Psoas muscle (tissue), 8 donors: ENCODE results near the gene ABCG2. TPM values are rescaled to one million over a fixed set of nuclear protein-coding genes. Genes with fewer than 3 reads are reported as not detected.

Experiments used
- ATAC-seq, 4 donors: fragments of 200-7000 bp; cut with Tn5 transposase; one replicate each; pipeline ENCODE4 v1.9.1; 2020; ENCODE audit warnings: moderate library complexity in 3 of 4, mild to moderate bottlenecking in 2 of 4
- DNase-seq, 2 donors: peaks; one replicate each; pipeline ENCODE4 v3.0.0-alpha.2; 2020
- H3K27ac ChIP-seq: fragments of 200-600 bp; one replicate; pipeline ENCODE4 v1.8.0; 2022
- H3K27me3 ChIP-seq, 3 donors: fragments of 200-600 bp in 1 of 3; one replicate each; pipeline versions ENCODE4 v1.6.1 to v1.8.0; 2013 to 2022; ENCODE audit warnings: low read length in 2 of 3, mild to moderate bottlenecking in 2 of 3, moderate library complexity in 1 of 3; ENCODE audit not compliant: insufficient read depth in 3 of 3
- H3K36me3 ChIP-seq, 2 donors: fragments of 200-600 bp in 1 of 2; one replicate each; pipeline versions ENCODE4 v1.6.1 to v1.8.0; 2013 to 2022; ENCODE audit warnings: low read depth in 1 of 2, mild to moderate bottlenecking in 1 of 2, moderate library complexity in 1 of 2; ENCODE audit not compliant: insufficient read depth in 1 of 2
- H3K4me1 ChIP-seq: fragments of 200-600 bp; one replicate; pipeline ENCODE4 v1.8.0; 2022
- H3K4me3 ChIP-seq: fragments of 200-600 bp; one replicate; pipeline ENCODE4 v1.8.0; 2022; ENCODE audit warnings: mild to moderate bottlenecking
- H3K9me3 ChIP-seq: fragments of 200-600 bp; one replicate; pipeline ENCODE4 v1.8.0; 2022
- CTCF ChIP-seq: fragments of 200-600 bp; IDR thresholded peaks from one replicate; pipeline ENCODE4 v1.8.0; 2022; ENCODE audit warnings: antibody characterized with exemption
- WGBS, 3 donors: extraction: QIAGEN DNeasy Blood & Tissue Kit; methylation state at CpG; one replicate each; pipeline versions ENCODE4 v1.1.6 to v1.1.7; 2013; 5-methylcytosine and 5-hydroxymethylcytosine counted together
- intact Hi-C, 2 donors: fragments of 100-400 bp; cut with DNase I; formaldehyde crosslinking; loops; one replicate each; pipeline versions ENCODE4 v1.11.0 to v1.14.2; 2022
- polyA plus RNA-seq, 3 donors: library from polyadenylated mRNA; stranded (reverse); fragments of 200-250 nt; gene quantifications; one replicate each; pipeline ENCODE4 v1.2.3, GENCODE V29; 2013
- total RNA-seq, 4 donors: library from RNA; stranded (reverse); fragmentation: NEBNext Ultra II Directional in 2 of 4; extraction: Animal tissue kit (Norgen Biotek cat#: 25700) in 2 of 4; gene quantifications; one replicate each; pipeline versions ENCODE4 v1.2.1 to v1.2.4, GENCODE V29; 2021 to 2023
- donor health status: healthy with polysubstance abuse.
- donor health status: DM: no; HTN: no; CAD: no; lungs with moderate emphysema.
- donor health status: Bipolar disorder and iron deficiency.
- donor health status: healthy.
- donor health status: DM: yes; HTN: yes; CAD: no.
- donor health status: DM: no; HTN: no; CAD: no.
- donor health status: DM: no; HTN: no; CAD: no.
- donor health status: DM: yes; HTN: yes; CAD: no.

ABCG2 gene
- total and polyA plus RNA-seq, 7 donors: 0.09 to 1.8 (median 0.19) TPM

GRCh38 chr4:88148560-88148959 lies 9.9 kb downstream of the ABCG2 start:
- Histone ChIP-seq H3K4me1 (no peaks in the 10 kb centered on the region), H3K36me3 (no peaks in the 10 kb centered on the region), H3K27me3 (no peaks in the 10 kb centered on the region), H3K27ac (no peak overlapping the region), H3K4me3 (no peak overlapping the region), H3K9me3 (no peaks in the 10 kb centered on the region)
- ATAC-seq (no peak), DNase-seq (no peak)
- intact Hi-C loops: no loop called here
- 51 to 61% (median 58%) methylated on average over 2 of the region's 2 CpGs for WGBS, 3 donors
- TF ChIP-seq CTCF: no peak

- TF ChIP-seq CTCF: no peak
- H3K4me3 ChIP-seq: no peak overlapping the region
- no peaks in the 10 kb centered on the region for H3K36me3 ChIP-seq
- H3K9me3 ChIP-seq: no peaks in the 10 kb centered on the region
- ATAC-seq (no peak), DNase-seq (no peak)
- H3K27me3 ChIP-seq: no peaks in the 10 kb centered on the region
- H3K27ac ChIP-seq: no peak overlapping the region
- WGBS, 3 donors: 61 to 69% (median 67%) methylated on average over 4 of the region's 4 CpGs
- no peaks in the 10 kb centered on the region for H3K4me1 ChIP-seq
- intact Hi-C loops: no loop called here
Measured at GRCh38 chr4:88147799-88148217, 10.6 kb downstream of the ABCG2 start.

- ATAC-seq: no peak
- Histone ChIP-seq H3K27ac (no peak overlapping the region), H3K36me3 (no peaks in the 10 kb centered on the region), H3K4me1 (no peaks in the 10 kb centered on the region), H3K9me3 (no peaks in the 10 kb centered on the region), H3K27me3 (no peaks in the 10 kb centered on the region), H3K4me3 (no peak overlapping the region)
- TF ChIP-seq CTCF: no peak
- intact Hi-C loops: no loop called here
- DNase-seq: no peak
Measured at GRCh38 chr4:88146891-88147290, 11.5 kb downstream of the ABCG2 start.

GRCh38 chr4:88144866-88145300 lies 13.6 kb downstream of the ABCG2 start:
- Histone ChIP-seq H3K9me3 (no peaks in the 10 kb centered on the region), H3K27ac (no peak overlapping the region), H3K36me3 (no peaks in the 10 kb centered on the region), H3K4me3 (no peak overlapping the region), H3K4me1 (no peaks in the 10 kb centered on the region), H3K27me3 (no peaks in the 10 kb centered on the region)
- DNase-seq: no peak
- intact Hi-C loops: no loop called here
- ATAC-seq: no peak
- 76 to 93% (median 93%) methylated on average over 3 of the region's 3 CpGs for WGBS, 3 donors
- no peak for TF ChIP-seq CTCF

GRCh38 chr4:88144048-88144447 lies 14.4 kb downstream of the ABCG2 start:
- DNase-seq: no peak
- ATAC-seq: no peak
- H3K36me3 ChIP-seq: no peaks in the 10 kb centered on the region
- no peak overlapping the region for H3K4me3 ChIP-seq
- TF ChIP-seq CTCF: no peak
- 81 to 93% (median 91%) methylated on average over 5 of the region's 5 CpGs for WGBS, 3 donors
- H3K27me3 ChIP-seq: no peaks in the 10 kb centered on the region
- H3K9me3 ChIP-seq: no peaks in the 10 kb centered on the region
- intact Hi-C loops: no loop called here
- no peak overlapping the region for H3K27ac ChIP-seq
- no peaks in the 10 kb centered on the region for H3K4me1 ChIP-seq
